GM21367 (cell line): ENCODE measurements around the gene KLHDC10.
"Not testable (repeated sequence)": the region's sequence is repeated elsewhere in the genome, so short reads cannot be mapped to it uniquely, and the experiment has no call there.

Experiments
- ATAC-seq: cut with Tn5 transposase; IDR thresholded peaks from one replicate; pipeline ENCODE4 v1.9.1; 2021; ENCODE audit not compliant: unreplicated experiment

Gene KLHDC10

DNA sequence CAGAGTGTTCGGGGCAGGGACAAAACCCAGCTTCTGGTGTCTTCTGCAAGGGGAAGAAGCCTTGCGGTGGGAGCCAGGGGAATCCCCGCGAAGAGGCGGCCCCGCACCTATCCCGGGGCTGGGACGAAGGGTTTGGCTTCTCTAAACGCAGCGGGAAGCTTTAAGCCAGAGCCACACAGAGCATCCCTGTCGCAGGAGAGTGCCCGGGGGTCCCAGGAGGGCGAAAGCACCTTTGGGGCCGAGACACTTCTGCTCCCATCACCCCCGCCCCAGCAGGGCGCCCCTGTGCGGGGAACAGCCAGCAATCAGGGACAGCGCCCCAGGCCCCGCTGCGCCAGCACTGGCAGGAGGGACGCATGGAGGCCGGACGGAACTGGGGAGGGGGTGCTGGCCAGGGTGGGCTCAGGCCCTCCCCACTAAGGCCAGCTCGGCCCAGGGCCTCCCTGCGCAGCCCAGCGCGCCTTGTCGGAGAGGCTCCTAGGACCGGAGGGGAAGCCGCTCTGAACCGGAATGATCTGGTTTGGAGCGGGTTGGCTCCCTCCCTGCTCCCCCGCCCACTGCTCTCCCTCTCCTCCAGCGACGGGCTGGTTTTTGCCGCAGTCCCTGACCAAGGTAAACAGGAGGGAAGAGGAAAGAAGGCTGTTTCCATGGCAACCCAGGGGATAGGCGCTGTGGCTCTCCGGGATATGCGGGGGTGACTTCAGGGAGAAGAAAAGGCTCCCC lies 71.0 kb downstream of the KLHDC10 start:
- ATAC-seq = no peak

DNA sequence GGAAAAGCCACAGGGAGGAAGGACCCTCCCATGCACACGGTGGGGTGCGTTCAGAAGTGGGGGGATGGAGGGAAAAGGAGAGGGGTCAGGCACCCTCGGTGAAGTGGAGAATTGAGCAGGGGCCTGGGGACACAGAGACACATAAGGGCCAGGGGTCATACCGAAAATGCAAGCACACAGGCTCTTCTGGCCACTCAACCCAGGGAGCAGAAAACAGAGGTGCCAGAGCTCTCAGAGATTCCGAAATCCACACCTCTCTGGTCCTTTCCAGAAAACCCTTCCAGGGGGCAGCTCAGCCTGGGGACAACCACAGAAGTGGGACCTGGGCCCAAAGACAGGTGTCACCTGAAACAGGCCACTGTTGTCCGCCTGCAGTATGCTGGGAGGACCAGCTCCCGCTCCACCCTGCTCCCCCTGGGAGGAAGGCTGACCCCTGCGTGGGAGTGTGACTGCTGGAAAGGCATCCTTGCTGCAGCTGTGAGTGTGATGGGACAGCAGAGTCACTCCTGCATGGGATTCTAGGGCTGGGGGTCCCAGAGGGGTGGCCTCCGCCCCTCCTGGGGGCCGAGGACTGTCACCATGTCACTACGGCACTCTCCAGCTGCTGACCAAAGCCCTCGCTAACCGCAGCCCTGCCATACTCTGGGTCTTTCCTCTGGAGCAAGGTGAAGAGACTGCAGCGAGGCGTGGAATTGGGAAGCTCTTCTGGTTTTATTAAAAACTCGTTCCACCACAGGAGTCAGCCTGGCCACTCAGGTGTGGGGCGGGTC lies 71.7 kb downstream of the KLHDC10 start:
- ATAC-seq = no peak

DNA sequence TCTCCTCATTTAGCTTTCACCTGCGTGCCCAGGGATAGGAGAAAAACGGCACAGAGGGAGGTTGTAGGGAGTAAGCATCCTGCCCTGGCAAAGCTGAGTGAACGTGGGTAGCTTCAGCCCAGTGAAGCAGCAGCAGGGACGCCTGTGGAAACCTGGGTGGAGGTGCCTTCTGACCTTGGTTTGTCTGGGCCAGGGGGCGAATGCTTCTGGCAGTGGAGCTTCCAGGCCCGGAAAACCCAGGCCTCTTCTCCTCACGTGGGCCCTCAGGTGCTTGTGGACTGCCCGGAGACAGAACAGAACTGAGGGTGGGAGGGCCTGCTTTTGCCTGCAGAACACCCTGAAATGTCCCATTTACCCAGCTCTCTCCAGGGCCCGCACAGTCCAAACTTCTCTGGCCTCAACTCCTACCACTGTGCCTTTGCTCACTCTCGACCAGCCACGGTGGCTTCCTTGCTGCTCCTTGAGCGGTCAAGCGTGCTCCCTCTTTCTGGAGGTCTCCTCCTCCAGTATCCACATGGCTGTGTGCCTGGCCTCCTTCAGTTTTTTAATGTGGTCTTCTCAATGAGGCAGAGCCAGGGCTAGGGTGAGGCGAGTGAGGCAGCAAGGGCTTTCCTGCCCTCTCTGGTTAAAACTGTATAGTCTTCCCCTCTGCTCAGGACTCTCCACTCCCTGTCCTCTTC lies 72.5 kb downstream of the KLHDC10 start:
- ATAC-seq = no peak

DNA sequence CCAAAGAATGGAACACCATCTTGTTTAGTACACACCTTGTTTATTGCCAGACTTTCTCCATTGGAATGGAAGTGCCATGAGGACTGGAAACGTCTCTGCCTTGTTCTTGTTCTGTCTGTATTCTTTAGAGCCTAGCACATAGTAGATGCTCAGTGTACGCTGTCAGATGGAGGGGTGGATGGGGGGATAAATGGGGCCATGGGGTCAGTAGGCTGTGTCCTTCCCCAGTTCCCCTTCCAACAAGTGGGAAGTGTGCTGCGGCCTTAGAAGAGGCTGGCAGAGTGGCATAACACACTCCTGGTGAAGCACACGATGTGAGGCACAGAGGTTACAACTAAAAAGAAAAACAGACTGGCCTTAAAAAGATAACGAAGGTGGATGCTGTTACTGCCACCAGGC lies 73.0 kb downstream of the KLHDC10 start:
- ATAC-seq = no peak

- ATAC-seq = no peak
These were observed 73.6 kb downstream of the KLHDC10 start for GRCh38 chr7:130143986-130144311.

GRCh38 chr7:130144312-130145171 lies 74.2 kb downstream of the KLHDC10 start:
- ATAC-seq = no peak

DNA sequence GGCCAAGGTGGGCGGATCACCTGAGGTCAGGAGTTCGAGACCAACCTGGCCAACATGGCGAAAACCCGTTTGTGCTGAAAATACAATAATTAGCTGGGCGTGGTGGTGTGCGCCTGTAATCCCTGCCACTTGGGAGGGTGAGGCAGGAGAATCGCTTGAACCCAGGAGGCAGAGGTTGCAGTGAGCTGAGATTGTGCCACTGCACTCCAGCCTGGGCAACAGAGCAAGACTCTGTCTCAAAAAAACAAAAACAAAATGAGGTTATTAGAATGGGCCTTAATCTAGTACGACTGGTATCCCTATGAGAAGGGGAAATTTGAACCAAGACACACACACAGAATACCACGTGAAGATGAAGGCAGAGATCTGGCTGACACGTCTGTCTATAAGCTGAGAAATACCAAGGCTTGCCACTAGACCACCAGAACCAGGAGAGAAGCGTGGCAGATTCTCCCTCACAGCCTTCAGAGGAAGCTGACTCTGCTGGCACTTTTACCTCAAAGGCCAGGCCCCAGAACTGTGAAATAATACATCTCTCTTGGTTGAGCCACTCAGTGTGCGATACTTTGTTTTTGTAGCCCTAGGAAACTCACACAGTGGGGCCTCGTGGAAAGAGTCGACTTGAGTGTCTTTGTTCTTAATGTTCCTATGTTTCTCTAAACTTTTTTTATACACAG lies 75.2 kb downstream of the KLHDC10 start:
- no peak for ATAC-seq

DNA sequence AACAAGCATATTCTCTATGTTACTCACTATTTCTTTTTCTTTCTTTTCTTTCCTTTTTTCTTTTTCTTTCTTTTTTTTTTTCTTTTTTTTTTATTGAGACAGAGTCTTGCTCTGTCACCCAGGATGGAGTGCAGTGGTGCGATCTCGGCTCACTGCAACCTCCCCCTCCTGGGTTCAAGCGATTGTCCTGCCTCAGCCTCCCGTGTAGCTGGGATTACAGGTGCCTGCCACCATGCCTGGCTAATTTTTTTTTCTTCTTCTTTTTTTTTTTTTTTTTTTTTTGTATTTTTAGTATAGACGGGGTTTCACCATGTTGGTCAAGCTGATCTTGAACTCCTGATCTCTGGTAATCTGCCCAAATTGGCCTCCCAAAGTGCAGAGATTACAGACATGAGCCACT lies 75.8 kb downstream of the KLHDC10 start:
- not testable (repeated sequence) for ATAC-seq

GRCh38 chr7:130146693-130147405 lies 76.5 kb downstream of the KLHDC10 start:
- ATAC-seq = no peak

- ATAC-seq = no peak
These were observed 77.5 kb downstream of the KLHDC10 start for GRCh38 chr7:130147710-130148325.

- ATAC-seq = no peak
These were observed 78.2 kb downstream of the KLHDC10 start for GRCh38 chr7:130148561-130148960.

DNA sequence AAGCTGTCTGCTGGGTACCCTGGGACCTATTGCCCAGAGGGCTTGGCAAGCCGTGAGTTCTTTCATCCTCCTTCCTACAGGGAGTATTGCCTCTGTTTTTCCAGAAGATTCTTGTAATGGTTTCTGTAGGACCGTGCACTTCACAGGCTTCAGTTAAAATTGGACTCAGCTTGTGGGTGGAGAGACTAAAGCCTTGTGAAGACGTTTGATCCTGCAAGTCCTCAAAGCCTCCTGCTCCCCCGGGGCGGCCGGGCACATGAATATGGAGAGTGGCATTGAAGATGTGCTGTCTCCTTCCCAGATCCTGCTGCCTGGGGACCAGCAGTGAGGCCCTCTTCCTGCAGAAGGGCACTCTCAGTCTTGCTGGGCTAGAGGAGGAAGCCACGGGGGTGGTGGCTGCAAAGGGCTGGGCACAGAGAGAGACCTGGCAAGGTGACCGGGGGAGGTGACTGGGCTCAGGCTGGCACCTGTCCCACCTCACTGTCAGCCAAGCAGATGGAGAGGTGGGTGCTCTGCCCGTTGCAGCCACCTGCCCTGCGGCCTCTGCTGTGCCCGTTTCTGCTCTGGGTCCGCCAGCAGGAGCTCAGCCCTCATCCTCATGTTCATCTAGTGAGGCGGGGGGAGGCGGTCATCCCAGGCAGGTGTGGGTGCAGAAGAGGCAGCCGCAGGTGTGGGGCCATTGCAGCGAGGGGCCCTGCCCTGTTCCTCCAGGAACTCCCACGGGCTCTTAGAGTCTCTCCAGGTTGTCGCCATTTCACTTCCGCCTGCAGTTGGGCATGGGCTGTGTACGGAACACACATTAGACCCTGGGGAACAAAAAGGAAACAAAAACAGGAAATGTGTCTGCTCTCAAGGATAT lies 79.2 kb downstream of the KLHDC10 start:
- ATAC-seq = no peak

- ATAC-seq = no peak
These were observed 80.3 kb downstream of the KLHDC10 start for GRCh38 chr7:130150587-130150986.

- ATAC-seq = no peak
These were observed 81.5 kb downstream of the KLHDC10 start for GRCh38 chr7:130151591-130152492.

DNA sequence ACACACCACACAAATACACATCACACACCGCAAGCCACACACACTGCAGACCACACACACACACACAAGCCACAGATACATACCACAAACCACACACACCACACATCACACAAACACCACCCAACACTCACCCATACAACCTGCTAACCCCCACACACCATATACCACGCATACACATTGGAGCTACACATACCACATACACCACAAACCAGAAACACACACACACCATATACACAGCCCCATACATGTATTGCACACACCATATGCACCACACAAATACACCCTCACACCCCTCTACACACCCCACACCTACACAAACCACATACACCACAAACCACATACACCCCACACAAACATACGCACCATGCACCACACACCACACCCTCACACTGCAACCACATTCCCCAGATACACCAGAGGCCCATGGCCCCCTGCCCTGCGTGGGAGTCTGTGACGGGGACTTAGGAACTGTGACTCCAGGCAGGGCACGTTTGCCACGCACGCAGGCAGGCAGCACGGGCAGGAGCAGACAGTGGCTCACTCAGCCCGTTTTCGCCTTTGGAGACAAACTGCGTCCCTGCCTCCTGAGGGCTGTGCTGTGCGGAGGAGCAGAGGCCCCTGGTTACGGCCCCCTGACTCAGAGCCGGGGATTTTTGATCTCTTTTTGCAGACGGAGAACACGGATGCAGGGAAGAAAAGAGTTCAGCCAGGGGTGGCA lies 82.3 kb downstream of the KLHDC10 start:
- no peak for ATAC-seq

DNA sequence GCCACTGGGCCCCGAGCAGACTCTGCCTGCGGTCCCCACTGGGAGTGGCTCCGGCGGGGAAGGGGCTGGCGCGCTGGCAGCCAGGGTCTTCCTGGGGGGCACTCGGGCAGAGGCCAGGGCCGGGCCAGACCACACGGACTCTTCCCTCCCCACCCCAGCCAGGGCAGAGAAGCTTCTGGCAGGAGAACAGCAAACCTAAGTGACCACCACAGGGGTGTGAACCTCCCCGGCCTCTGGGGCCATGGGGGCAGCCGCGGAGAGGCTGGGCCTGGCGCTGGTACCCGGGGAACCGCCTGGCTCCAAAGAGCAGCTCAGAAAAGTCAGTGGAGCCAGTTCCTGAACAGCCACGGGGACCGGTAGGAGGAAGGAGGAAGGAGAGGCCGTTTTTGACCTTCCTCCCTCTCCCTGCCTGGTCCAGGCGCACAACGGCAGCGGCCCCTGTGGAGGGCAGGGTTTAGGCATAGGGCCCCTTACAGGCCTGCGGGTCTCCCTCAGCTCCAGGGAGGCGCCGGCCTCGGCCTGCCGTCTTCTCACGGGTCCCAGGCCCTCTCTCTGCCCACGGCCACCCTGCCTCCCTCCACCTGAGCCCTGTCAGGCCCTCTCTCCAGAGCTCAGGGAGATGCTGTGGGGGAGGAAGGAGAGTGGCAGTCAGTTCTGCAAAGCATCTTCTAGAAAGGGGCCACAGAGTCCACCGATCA lies 83.0 kb downstream of the KLHDC10 start:
- ATAC-seq = no peak
